Psoas muscle (tissue), 8 donors: ENCODE measurements around the gene AK2. TPM values are rescaled to one million over a fixed set of nuclear protein-coding genes. Genes with fewer than 3 reads are reported as not detected.
A peak's percentile ranks its signal among the peaks of the same experiment; 100 is the strongest.

ENCODE experiments used
- ATAC-seq, 4 donors: fragments of 200-7000 bp; cut with Tn5 transposase; one replicate each; pipeline ENCODE4 v1.9.1; 2020; ENCODE audit warnings: moderate library complexity in 3 of 4, mild to moderate bottlenecking in 2 of 4
- DNase-seq, 2 donors: peaks; one replicate each; pipeline ENCODE4 v3.0.0-alpha.2; 2020
- H3K27ac ChIP-seq: fragments of 200-600 bp; one replicate; pipeline ENCODE4 v1.8.0; 2022
- H3K27me3 ChIP-seq, 3 donors: fragments of 200-600 bp in 1 of 3; one replicate each; pipeline versions ENCODE4 v1.6.1 to v1.8.0; 2013 to 2022; ENCODE audit warnings: low read length in 2 of 3, mild to moderate bottlenecking in 2 of 3, moderate library complexity in 1 of 3; ENCODE audit not compliant: insufficient read depth in 3 of 3
- H3K36me3 ChIP-seq, 2 donors: fragments of 200-600 bp in 1 of 2; one replicate each; pipeline versions ENCODE4 v1.6.1 to v1.8.0; 2013 to 2022; ENCODE audit warnings: low read depth in 1 of 2, mild to moderate bottlenecking in 1 of 2, moderate library complexity in 1 of 2; ENCODE audit not compliant: insufficient read depth in 1 of 2
- H3K4me1 ChIP-seq: fragments of 200-600 bp; one replicate; pipeline ENCODE4 v1.8.0; 2022
- H3K4me3 ChIP-seq: fragments of 200-600 bp; one replicate; pipeline ENCODE4 v1.8.0; 2022; ENCODE audit warnings: mild to moderate bottlenecking
- H3K9me3 ChIP-seq: fragments of 200-600 bp; one replicate; pipeline ENCODE4 v1.8.0; 2022
- CTCF ChIP-seq: fragments of 200-600 bp; IDR thresholded peaks from one replicate; pipeline ENCODE4 v1.8.0; 2022; ENCODE audit warnings: antibody characterized with exemption
- WGBS, 3 donors: extraction: QIAGEN DNeasy Blood & Tissue Kit; methylation state at CpG; one replicate each; pipeline versions ENCODE4 v1.1.6 to v1.1.7; 2013; 5-methylcytosine and 5-hydroxymethylcytosine counted together
- intact Hi-C, 2 donors: fragments of 100-400 bp; cut with DNase I; formaldehyde crosslinking; loops; one replicate each; pipeline versions ENCODE4 v1.11.0 to v1.14.2; 2022
- polyA plus RNA-seq, 3 donors: library from polyadenylated mRNA; stranded (reverse); fragments of 200-250 nt; gene quantifications; one replicate each; pipeline ENCODE4 v1.2.3, GENCODE V29; 2013
- total RNA-seq, 4 donors: library from RNA; stranded (reverse); fragmentation: NEBNext Ultra II Directional in 2 of 4; extraction: Animal tissue kit (Norgen Biotek cat#: 25700) in 2 of 4; gene quantifications; one replicate each; pipeline versions ENCODE4 v1.2.1 to v1.2.4, GENCODE V29; 2021 to 2023
- donor health status: healthy with polysubstance abuse.
- donor health status: DM: no; HTN: no; CAD: no; lungs with moderate emphysema.
- donor health status: Bipolar disorder and iron deficiency.
- donor health status: healthy.
- donor health status: DM: yes; HTN: yes; CAD: no.
- donor health status: DM: no; HTN: no; CAD: no.
- donor health status: DM: no; HTN: no; CAD: no.
- donor health status: DM: yes; HTN: yes; CAD: no.

AK2 gene
- total and polyA plus RNA-seq, 7 donors = 108 to 270 (median 152) TPM

- H3K36me3 ChIP-seq = peaks cover 19 to 83% of the 10 kb centered on the region in 2 donors
- WGBS, 3 donors = 87 to 92% (median 91%) methylated on average over 2 of the region's 2 CpGs
- no peaks in the 10 kb centered on the region for H3K27me3 ChIP-seq
- DNase-seq (no peak), ATAC-seq (peak in 1 of 4 donors; percentile 40)
- H3K4me3 ChIP-seq = no peak overlapping the region
- no peak for TF ChIP-seq CTCF
- intact Hi-C loops = no loop called here
- H3K9me3 ChIP-seq = no peaks in the 10 kb centered on the region
- no peak overlapping the region for H3K27ac ChIP-seq
- H3K4me1 ChIP-seq = peaks cover 27% of the 10 kb centered on the region
These were observed 21.5 kb downstream of the AK2 start for GRCh38 chr1:33015216-33015615.

- 84 to 88% (median 85%) methylated on average over 8 of the region's 8 CpGs for WGBS, 3 donors
- Histone ChIP-seq H3K27me3 (no peaks in the 10 kb centered on the region), H3K9me3 (no peaks in the 10 kb centered on the region), H3K27ac (no peak overlapping the region), H3K4me1 (peaks cover 28% of the 10 kb centered on the region), H3K4me3 (no peak overlapping the region), H3K36me3 (peaks cover 14 to 83% of the 10 kb centered on the region in 2 donors)
- intact Hi-C loops = no loop called here
- no peak for DNase-seq
- ATAC-seq = no peak
- no peak for TF ChIP-seq CTCF
These were observed 22.1 kb downstream of the AK2 start for GRCh38 chr1:33014464-33015163.

DNA sequence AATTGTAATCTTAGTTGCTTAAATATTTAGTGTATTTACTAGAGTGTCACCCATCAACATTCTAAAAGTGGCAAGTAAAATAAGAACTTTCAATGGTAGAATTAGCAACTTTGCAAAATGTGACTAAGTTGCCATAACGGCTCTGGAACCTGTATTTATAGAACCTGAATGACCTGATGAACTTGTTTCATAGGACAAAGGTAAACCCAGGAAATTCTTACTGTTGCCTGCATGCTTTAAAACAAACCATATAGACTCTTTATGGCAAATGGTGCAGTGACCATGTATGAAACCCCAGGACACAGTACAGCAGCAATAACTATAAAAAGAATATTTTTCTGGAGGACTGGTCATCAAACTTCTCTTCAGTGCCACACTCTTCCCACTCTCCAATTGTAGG lies 22.9 kb downstream of the AK2 start:
- DNase-seq (no peak), ATAC-seq (no peak)
- intact Hi-C loops = no loop called here
- Histone ChIP-seq H3K27ac (no peak overlapping the region), H3K36me3 (peaks cover 11 to 83% of the 10 kb centered on the region in 2 donors), H3K27me3 (no peaks in the 10 kb centered on the region), H3K4me1 (peaks cover 36% of the 10 kb centered on the region), H3K4me3 (no peak overlapping the region), H3K9me3 (no peaks in the 10 kb centered on the region)
- no peak for TF ChIP-seq CTCF
- 51 to 97% (median 63%) methylated on average over 1 of the region's 1 CpG for WGBS, 3 donors

DNA sequence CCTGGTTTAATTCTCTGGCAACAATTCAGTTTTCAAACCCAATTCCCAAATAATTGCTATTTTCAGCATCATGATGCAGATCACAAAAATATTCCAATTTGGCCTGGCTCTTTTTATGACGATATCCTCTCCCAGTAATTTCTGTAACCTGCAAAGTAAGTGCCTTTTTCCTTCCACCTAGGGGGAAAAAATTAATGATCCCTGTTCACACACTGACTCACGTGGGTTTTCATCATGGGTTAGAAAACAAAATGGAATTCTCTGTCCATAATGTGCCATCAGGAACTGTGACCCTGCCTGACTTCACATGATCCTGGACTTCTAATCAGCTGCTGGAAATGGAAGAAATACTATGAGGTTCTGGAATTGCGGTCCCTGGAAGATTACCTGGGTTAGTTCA lies 24.5 kb downstream of the AK2 start:
- ATAC-seq (no peak), DNase-seq (no peak)
- peaks cover 42% of the 10 kb centered on the region for H3K4me1 ChIP-seq
- peaks cover 19 to 83% of the 10 kb centered on the region in 2 donors for H3K36me3 ChIP-seq
- WGBS, 3 donors = 54 to 58% (median 54%) methylated on average over 3 of the region's 3 CpGs
- TF ChIP-seq CTCF = no peak
- intact Hi-C loops = no loop called here
- no peaks in the 10 kb centered on the region for H3K27me3 ChIP-seq
- H3K27ac ChIP-seq = peak overlapping the region; percentile 39
- no peaks in the 10 kb centered on the region for H3K9me3 ChIP-seq
- no peak overlapping the region for H3K4me3 ChIP-seq
